HL-60/S4 (cell line): Measurements from ENCODE around the gene SERINC2.
"Not testable (repeated sequence)": the region's sequence is repeated elsewhere in the genome, so short reads cannot be mapped to it uniquely, and the experiment has no call there.

Source experiments
- in situ Hi-C: fragments of 300-500 bp; cut with MboI; formaldehyde crosslinking; loops from 2 replicates; pipeline ENCODE4 v1.14.3; 2022; ENCODE audit warnings: low sequenced_read_pairs

Gene SERINC2

DNA sequence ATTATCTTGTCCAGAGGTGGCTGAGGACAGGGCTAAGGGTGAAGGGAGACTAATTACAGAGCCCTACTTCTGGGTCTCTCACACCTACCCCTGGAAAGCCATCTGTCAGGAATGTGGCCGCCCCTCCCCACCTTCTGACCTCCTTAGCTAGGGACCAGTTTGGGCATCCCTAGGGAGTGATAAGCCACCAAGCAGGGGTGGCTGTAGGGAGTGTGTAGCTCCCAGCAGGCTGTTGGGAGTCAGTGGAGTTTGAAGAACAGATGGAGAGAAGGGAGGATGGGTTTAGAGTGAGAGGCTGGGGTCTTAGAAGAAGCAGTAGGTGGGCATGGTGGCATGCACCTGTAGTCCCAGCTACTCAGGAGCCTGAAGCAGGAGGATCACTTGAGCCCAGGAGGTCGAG is 808 bp upstream of the SERINC2 start:
- in situ Hi-C loops, result no loop called here

DNA sequence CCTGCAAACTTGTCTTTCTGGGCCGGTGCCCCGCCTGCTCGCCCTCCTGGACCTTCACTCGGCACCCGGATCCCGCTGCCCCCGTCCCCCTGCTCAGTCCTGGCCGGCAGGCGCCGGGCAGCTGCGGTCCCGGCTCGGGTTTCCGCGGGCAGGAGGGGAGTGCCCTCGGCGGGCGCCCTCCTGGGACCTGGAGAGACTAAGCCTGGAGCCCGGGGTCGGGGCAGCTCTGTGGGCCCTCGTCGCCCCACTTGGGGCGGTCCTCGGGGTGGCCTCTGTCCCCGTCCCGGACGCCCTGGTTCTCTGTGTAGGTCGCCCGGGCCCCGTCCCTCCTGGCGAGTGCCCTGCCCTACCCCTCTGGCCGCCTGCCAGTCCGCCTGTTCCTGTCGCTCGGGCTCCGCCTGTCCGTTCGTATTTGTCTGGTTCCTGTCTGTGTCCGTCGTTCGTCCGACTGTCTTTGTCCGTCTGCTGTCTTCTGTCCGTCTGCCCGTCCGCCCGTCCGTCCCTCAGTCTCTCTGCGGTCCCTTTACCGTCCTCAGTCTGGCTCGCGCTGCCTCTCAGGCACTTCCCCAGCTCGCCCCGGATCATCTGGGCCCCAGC is 490 bp downstream of the SERINC2 start:
- in situ Hi-C loops, result no loop called here

DNA sequence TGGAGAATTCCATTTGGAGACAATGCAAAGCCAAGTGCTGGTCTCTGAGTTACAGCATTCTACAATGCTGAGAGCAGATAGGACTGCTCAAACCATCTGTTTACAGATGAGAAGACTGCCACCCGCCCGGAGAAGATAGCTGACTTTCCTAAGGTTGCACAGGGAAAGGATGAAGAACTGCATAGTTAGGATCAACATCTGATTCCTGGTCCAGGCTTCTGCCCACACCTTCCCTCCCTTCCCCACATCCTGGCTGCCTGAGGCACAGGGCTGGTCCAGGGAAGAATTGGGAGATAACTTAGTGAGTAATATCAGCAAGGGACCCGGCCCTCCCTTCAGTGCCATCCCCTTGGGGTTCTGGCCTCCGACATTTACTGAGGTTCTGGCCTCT is 2.0 kb downstream of the SERINC2 start:
- in situ Hi-C loops, result no loop called here

DNA sequence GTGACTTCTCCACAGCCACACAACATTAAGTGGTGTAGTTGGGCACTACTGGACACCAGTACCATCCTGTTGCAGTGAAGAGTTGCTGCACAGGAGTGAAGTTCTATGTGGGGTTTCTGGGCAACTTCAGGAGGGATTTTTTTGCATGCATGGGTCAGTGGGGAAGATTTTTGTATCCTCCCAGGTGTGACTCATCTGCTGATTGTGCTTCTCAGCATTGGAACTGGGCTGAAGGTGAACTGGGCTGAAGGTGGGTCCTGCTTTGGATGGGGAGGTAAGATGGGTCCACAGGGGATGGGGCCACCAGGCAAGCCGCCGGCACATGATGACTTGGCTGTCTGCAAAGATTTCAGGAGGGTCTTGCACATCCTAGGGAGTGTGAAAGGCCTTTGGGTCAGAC is 2.6 kb downstream of the SERINC2 start:
- in situ Hi-C loops, result no loop called here

DNA sequence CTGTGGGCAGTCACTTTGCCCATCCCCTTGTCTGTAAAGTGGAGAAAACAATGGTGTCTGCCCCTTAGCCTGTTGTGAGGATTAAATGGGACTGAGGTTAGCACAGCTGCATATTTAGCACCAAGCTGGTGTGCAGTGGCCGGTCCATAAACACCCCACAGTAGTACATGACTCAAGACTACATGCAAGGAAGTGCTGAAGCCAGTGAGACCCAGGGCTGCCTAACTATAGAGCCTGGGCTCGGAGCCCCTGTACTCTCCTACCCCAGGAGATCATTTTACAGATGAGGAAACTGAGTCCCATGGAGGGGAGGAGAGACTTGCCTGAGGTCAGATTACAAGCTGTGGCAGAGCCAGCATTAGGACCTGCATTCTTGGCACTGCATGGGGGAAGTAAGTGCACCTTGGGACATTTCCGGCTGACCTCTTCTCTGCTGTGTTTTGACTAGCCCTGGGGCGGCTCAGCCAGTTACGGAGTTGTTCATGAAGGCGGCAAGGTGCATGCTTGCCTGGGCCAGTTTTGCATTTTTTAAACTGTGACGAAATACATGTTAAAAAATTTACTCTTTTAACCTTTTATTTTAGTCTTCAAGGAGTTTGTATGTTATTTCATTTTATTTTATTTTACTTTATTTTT is 3.2 kb downstream of the SERINC2 start:
- in situ Hi-C loops, result no loop called here

DNA sequence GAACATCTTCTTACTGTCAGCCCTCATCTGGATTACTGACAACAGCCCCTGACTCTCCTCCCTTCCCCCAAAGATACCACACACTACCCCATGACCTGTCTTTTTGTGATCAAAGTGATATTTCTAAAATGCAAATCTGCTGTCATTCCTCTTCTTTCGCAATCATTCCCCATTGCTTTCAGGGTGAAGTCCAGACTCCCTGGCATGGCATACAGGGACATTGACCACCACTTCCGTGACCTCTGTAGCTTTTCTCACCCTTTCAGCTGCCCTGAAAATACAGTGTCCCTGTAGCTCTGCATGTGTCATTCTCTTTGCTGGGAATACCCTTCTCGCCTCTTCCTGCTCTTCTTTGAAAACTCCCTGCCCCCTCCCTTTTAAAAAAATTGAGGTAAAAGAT is 4.1 kb downstream of the SERINC2 start:
- in situ Hi-C loops, result no loop called here

DNA sequence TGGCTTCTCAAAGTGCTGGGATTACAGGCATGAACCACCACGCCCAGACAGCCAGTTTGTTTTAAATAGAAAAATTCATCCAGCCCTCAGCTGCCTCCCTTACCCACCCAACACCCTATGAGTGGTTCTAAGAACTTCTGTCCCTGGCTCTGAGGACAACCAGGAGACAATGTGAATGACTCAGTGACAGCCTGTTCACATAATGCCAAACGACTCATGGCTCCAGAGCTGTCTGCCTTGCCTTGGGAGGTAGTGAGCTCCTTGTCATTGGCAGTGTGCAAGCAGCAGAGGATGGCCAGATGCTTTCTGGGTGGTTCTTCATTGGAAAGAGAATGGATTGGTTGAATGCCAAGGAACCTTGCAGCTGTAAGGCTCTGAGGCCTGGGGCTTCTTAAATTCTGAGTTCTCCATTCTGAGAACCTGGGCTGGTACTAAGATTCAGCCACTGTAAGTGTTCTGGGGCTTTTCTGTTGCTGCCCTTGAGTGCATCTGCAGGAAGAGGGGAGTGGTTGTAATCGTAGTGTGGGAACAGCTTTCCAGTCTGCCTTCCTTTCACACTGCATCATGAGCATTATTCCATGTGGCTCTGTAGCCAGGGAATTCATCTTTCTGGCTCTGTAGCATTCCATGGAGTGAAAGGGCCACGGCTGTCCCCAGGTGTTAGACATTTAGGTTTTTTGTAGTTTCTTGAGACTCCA is 5.8 kb downstream of the SERINC2 start:
- in situ Hi-C loops, result no loop called here

DNA sequence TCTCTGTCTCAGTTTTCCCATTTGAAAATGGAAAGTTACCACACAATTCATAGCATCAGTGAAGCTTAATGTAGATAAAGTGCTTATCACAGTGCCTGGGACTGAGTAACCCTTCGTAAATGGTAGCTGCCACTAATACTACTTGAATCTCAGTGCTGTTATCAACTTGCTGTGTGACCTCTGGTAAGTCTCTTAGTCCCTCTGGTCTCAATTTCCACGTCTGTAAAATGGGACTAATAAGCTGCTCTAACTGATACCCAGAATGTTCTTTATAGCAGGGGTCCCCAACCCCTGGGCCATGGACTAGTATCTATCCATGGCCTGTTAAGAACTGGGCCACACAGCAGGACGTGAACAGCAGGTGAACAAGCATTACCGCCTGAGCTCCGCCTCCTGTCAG is 7.7 kb downstream of the SERINC2 start:
- in situ Hi-C loops, result no loop called here

DNA sequence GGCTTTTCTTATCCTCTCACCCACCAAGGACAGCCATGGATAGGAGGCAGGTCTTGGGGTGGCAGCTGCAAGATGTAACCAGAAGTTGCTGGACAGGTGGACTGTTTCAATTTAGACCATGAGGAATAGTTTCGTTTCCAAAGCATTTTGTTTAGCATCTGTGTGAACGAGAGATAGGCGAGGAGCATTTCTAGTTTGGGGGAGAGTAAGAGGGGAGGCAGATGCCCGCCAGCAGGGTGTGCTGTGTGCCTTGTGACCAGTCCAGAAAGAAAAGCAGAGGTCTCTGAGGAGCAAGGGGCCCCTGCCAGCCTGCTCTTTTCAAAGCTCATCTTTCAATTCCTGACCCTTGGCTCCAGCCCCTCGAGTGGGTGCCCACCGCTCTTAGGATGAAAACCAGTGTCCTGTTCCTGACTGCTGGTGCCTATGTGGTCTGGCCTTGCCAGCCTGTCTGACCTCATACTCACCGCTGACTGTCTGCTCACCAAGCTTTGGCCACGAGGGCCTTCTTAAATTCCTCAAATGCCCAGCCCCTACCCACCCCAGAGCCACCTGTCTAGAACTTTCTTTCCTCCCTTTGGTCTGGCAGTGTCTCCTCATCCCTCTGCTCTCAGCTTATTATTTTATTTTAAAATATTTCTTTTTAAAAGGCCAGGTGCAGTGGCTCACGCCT is 8.5 kb downstream of the SERINC2 start:
- in situ Hi-C loops, result no loop called here

DNA sequence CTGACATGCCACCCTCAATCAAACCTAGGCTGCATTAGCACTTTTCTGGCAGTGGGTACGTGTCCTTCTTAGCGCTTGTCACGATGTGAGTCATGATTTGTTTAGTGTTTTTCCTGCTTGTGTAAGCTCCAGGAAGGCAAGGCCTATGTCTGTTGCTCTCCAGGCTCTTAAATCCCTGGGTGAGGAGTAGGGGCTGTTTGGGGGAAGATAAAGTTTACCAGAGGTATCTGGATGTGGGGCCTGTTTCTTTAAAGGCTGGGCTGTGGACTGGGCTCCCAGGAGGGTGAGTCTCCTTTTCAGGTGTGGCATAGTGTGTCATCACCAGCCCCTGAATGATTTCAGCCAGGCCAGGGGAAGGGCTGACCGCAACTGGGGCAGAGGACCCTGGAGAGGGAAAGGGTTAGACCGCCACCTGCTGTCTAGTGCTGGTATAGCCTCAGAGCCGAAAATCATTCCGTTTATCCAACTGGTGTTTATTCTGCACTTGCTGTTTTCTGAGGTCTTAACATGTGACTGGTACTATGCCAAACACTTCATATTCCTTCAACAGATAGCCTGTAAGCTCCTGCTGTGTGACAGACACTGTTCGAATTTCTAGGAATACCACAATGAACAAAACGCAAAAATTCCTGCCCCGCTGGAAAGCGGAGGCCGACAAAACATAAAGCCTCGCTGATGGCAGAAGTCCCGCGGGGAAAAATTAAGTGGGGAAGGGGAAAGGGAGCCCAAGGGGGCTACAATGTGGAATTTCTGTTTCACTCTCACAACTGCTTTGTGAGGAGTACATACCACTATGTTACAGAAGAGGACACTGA is 9.7 kb downstream of the SERINC2 start:
- in situ Hi-C loops, result no loop called here

DNA sequence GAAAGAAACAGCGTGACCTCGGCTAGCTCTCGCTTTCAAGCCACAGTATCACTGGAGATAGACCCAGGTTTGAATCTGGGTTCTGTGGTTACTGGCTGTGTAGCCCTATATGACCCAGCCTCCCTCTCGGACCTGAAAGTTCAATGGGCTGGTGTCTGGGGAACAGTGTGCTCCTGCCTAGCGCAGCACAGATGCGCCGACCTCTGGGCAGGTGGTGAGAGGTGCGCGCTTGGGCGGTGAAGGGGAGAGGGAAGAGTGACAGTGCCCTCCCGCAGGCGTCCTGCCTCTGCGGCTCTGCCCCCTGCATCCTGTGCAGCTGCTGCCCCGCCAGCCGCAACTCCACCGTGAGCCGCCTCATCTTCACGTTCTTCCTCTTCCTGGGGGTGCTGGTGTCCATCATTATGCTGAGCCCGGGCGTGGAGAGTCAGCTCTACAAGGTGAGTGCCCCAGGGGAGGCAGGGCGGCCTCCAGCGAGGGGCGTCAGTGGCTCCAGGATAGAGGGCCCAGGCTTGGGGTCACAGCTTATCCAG is 10.5 kb downstream of the SERINC2 start:
- in situ Hi-C loops, result no loop called here

DNA sequence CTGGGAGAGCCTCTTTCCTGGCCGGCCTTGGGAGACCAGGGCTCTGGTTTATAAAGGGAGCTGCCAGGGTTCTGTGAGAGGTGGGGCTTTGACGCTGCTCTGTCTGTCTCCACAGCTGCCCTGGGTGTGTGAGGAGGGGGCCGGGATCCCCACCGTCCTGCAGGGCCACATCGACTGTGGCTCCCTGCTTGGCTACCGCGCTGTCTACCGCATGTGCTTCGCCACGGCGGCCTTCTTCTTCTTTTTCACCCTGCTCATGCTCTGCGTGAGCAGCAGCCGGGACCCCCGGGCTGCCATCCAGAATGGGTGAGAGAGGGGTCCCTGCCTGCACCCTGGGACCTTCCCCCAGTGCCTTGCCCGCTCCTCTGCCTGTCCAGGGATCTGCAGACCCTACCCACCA is 11.6 kb downstream of the SERINC2 start:
- in situ Hi-C loops, result no loop called here

DNA sequence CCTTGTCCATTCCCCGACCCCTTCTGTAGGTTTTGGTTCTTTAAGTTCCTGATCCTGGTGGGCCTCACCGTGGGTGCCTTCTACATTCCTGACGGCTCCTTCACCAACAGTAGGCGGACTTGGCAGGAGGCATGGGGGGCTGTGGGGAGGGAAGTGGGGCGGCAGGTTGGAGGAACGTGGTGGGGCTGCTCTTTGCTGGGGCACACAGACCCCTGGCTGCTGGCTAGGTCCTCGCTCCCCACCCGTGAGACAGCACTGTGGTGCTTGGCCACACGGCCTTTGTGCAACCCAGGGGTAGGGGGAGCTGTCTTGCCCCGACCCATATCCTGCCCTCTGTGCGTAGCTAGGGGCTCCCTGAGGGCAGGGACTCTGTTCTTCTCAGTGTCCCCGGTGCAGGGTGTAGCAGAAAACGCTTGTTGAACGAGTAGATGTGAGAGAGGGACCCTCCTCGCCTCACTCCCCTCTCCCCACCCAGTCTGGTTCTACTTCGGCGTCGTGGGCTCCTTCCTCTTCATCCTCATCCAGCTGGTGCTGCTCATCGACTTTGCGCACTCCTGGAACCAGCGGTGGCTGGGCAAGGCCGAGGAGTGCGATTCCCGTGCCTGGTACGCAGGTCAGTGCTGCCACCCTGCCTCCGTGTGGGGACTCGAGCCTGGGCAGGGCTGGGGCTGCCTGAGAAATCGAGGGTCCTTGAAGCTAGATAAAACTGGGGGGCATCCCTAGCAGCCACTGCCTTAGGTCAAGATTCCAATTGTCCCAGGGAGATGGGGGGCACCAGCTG is 12.5 kb downstream of the SERINC2 start:
- in situ Hi-C loops, result no loop called here

DNA sequence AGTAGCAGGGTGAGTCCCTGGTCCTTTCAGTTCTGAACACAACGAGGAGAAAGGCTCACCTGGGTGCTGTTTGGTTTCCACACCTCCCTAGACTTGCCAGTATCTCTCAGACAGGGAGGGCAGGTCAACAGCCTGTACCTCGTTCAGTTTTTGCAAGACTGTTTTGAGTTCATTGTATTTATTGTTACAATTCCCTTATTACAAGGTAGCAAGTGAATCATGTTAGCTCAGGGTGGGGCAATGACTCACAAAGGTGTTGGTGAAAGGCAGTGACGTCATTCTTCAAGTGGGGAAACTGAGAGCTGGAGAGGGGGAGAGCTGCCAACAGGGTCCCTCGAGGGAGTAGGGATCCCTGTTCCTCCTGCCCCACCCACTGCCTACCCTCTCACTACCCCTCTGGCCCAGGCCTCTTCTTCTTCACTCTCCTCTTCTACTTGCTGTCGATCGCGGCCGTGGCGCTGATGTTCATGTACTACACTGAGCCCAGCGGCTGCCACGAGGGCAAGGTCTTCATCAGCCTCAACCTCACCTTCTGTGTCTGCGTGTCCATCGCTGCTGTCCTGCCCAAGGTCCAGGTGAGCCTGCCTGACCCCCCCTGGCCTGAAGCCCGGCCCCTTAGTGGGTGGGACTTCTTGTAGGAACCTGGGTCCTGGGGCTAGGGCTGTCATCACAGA is 13.4 kb downstream of the SERINC2 start:
- in situ Hi-C loops, result no loop called here

DNA sequence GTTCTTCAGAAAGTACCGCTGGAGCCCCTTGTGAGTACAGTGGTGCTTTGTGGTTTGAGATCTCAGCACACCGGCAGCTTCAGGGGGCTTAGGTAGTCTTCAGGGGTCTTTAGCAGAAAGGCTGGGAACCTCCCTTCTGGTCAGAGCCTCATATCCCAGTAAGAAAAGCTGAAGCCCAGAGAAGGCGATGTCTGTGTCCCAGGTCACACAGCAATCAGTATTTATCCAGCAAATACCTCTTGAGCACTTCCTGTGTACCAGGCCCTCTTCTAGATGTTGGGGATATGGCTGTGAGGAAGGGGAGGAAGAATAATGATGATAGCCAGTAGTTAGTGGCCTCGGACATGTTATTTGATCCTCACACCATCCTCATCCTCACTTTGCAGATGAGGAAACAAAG is 14.3 kb downstream of the SERINC2 start:
- in situ Hi-C loops, result no loop called here

DNA sequence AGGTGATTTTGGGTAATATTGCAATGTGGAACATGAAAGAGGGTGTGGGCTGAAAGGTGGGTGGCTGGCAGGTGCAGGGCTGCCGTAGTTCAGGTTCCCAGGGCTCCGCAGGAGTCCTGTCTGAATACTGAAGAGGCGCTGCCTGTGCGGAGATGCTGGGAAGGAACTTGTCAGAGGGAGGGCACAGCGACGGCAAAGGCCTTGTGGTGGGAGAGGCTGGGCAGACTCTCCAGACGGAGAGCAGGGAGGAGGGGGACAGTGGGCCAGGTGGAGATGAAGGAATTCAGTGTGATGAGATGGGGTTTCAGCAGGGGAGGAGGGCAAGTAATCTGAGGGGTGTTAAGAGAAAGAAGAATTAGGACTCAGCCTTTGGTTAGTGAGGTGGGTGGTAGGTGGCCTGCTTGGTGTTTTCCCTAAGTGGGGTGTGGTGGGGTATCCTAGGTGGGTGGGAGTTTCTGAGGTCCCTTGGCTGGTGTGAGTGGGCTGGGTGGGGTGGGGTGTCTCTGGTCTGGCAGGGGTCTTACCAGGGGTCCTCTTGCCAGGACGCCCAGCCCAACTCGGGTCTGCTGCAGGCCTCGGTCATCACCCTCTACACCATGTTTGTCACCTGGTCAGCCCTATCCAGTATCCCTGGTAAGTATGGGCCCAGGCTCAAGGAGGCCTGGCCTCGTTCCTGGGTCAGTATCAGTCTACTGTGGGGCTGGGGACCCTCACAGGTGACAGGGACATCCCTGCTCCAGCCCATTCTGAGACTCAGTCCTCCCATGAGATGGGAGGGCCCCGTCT is 15.6 kb downstream of the SERINC2 start:
- in situ Hi-C loops, result no loop called here

DNA sequence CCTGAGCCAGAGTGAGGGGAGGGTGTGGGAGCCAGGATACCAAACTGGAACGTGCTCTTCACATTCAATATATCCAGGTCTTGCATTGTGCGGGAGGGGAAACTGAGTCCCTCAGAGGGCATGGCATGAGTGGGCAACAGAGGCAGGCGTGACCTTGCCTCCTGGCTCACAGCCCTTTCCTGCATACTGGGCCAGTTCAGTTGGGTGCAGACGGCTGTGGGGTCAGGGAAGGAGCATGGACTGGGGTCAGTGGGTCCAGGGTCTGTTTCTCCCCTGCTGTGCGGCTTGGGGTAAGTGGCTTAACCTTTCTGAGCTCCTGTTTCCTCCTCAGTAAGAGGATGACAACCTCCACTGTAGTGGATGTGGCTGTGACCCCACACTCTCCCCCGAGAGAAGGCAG is 16.6 kb downstream of the SERINC2 start:
- in situ Hi-C loops, result no loop called here

DNA sequence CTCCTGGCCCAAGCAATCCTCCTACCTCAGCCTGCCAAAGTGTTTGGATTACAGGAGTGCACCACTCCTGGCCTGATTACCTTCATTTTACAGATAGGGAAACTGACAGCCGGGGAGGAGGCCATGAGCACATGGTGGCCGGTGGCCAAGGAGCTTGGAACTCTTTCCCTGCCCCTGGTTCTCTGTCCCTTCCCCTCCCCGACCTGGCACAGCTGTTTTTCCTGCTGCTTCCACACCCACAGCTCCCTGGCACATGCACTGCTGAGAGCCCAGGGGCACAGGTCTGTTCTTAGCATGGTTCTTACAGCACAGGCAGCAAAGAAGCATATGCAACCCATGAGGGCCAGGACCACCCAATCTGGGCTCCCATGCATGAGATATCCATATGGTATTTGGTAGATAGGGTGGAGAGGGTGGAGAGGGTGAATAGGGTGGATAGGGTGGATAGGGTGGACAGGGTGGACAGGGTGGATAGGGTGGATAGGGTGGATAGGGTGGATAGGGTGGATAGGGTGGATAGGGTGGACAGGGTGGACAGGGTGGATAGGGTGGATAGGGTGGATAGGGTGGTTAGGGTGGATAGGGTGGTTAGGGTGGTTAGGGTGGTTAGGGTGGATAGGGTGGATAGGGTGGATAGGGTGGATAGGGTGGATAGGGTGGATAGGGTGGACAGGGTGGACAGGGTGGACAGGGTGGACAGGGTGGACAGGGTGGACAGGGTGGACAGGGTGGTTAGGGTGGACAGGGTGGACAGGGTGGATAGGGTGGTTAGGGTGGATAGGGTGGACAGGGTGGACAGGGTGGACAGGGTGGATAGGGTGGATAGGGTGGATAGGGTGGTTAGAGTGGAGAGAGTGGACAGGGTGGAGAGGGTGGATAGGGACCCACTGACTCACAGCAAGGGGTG is 18.6 kb downstream of the SERINC2 start:
- in situ Hi-C loops, result not testable (repeated sequence)
